Measurements from ENCODE around the gene MAN1A1. TPM values are rescaled to one million over a fixed set of nuclear protein-coding genes. Genes with fewer than 3 reads are reported as not detected.
"Not testable (repeated sequence)": the region's sequence is repeated elsewhere in the genome, so short reads cannot be mapped to it uniquely, and the experiment has no call there.

MAN1A1 gene
- total RNA-seq, 4 donors from 2014 or later: 6.3 to 92.3 (median 22.4) TPM

GRCh38 chr6:119296036-119297035 is 53.2 kb downstream of the MAN1A1 start:
- H3K27ac ChIP-seq: no peak overlapping the region

GRCh38 chr6:119294984-119295383 is 54.6 kb downstream of the MAN1A1 start:
- no peak overlapping the region for H3K27ac ChIP-seq
- no peaks in the 10 kb centered on the region for H3K9me3 ChIP-seq
- no peak overlapping the region for H3K4me3 ChIP-seq
- peaks cover 0 to under 1% (median 0%) of the 10 kb centered on the region in 3 donors for H3K36me3 ChIP-seq
- DNase-seq: no peak
- 85 to 90% methylated on average over 4 of the region's 4 CpGs for WGBS, 2 donors
- TF ChIP-seq POLR2A (IDR thresholded peaks at IDR 0.05): no peak
- TF ChIP-seq CTCF (IDR thresholded peaks at IDR 0.05): no peak
- H3K27me3 ChIP-seq: no peaks in the 10 kb centered on the region
- intact Hi-C loops (cut with DNase I): no loop called here
- peaks cover 0 to 9% (median 3%) of the 10 kb centered on the region in 3 donors for H3K4me1 ChIP-seq

More at GRCh38 chr6:119296036-119297035, 53.2 kb downstream of the MAN1A1 start:
- H3K36me3 ChIP-seq: peaks cover 0 to 5% (median 0%) of the 10 kb centered on the region in 3 donors
- peaks cover 0 to 9% (median 3%) of the 10 kb centered on the region in 3 donors for H3K4me1 ChIP-seq
- no peak for TF ChIP-seq POLR2A (IDR thresholded peaks at IDR 0.05)
- TF ChIP-seq CTCF (IDR thresholded peaks at IDR 0.05): no peak
- H3K27me3 ChIP-seq: no peaks in the 10 kb centered on the region
- WGBS, 2 donors: 68 to 75% methylated on average over 4 of the region's 4 CpGs
- no peaks in the 10 kb centered on the region for H3K9me3 ChIP-seq
- no peak overlapping the region for H3K4me3 ChIP-seq
- intact Hi-C loops (cut with DNase I): no loop called here
- no peak for DNase-seq

- WGBS, 2 donors: 90 to 93% methylated on average over 3 of the region's 3 CpGs
- H3K4me1 ChIP-seq; DNase-seq; intact Hi-C loops (cut with DNase I); H3K36me3 ChIP-seq; H3K27me3 ChIP-seq; H3K4me3 ChIP-seq; H3K27ac ChIP-seq; H3K9me3 ChIP-seq: not testable (repeated sequence)
These were observed 58.5 kb downstream of the MAN1A1 start for GRCh38 chr6:119291060-119291459.

GRCh38 chr6:119290306-119290705 is 59.3 kb downstream of the MAN1A1 start:
- H3K4me1 ChIP-seq: no peaks in the 10 kb centered on the region
- H3K9me3 ChIP-seq: no peaks in the 10 kb centered on the region
- WGBS, 2 donors: 65 to 71% methylated on average over 2 of the region's 2 CpGs
- no peaks in the 10 kb centered on the region for H3K27me3 ChIP-seq
- no peak overlapping the region for H3K4me3 ChIP-seq
- DNase-seq: no peak
- H3K27ac ChIP-seq: no peak overlapping the region
- peaks cover 0 to 8% (median 0%) of the 10 kb centered on the region in 3 donors for H3K36me3 ChIP-seq
- intact Hi-C loops (cut with DNase I): no loop called here
- no peak for TF ChIP-seq CTCF (IDR thresholded peaks at IDR 0.05)
- no peak for TF ChIP-seq POLR2A (IDR thresholded peaks at IDR 0.05)

- H3K4me3 ChIP-seq: no peak overlapping the region
- intact Hi-C loops (cut with DNase I): no loop called here
- H3K27ac ChIP-seq: no peak overlapping the region
- H3K36me3 ChIP-seq: peaks cover 0 to 8% (median 0%) of the 10 kb centered on the region in 3 donors
- 77 to 79% methylated on average over 3 of the region's 3 CpGs for WGBS, 2 donors
- TF ChIP-seq POLR2A (IDR thresholded peaks at IDR 0.05) (no peak), CTCF (IDR thresholded peaks at IDR 0.05) (no peak)
- DNase-seq: no peak
- no peaks in the 10 kb centered on the region for H3K9me3 ChIP-seq
- no peaks in the 10 kb centered on the region for H3K4me1 ChIP-seq
- no peaks in the 10 kb centered on the region for H3K27me3 ChIP-seq
These were observed 59.9 kb downstream of the MAN1A1 start for GRCh38 chr6:119289651-119290050.

Data from esophagus squamous epithelium (tissue), 5 donors.